HepG2 (cell line): ENCODE data around the gene GFPT2. TPM values are rescaled to one million over a fixed set of nuclear protein-coding genes. Genes with fewer than 3 reads are reported as not detected.

Experiments
- ATAC-seq: fragments of 200-7000 bp; cut with Tn5 transposase; 3 replicates; pipeline ENCODE4 v1.9.1; 2020; ENCODE audit warnings: mild to moderate bottlenecking, moderate library complexity
- BruUV-seq: library from RNA; stranded (reverse); fragments of 400-500 nt; replicated peaks from 2 replicates; lab custom pipeline; 2021; lab: Mats Ljungman, UMichigan
- CTCF ChIA-PET: fragments of 300-600 bp; formaldehyde crosslinking; extraction: SDS; loops from one replicate; lab custom pipeline; 2021; ENCODE audit warnings: low total read pairs, inconsistent platforms, low intra/inter-chr PET ratio; lab: Yijun Ruan, JAX
- POLR2A ChIA-PET: fragments of 350-600 bp; sonication (Branson Sonifier 250); formaldehyde crosslinking; loops from one replicate; lab custom pipeline; 2020; ENCODE audit warnings: antibody characterized with exemption, inconsistent platforms; lab: Yijun Ruan, JAX
- DNase-seq: peaks from one replicate; pipeline ENCODE4 v3.0.0-alpha.2; 2015; ENCODE audit warnings: low spot score
- FAIRE-seq: peaks from 3 replicates; lab custom pipeline; 2011; peaks lifted over from hg19 to GRCh38; lab: Jason Lieb, UNC
- H2AFZ ChIP-seq: one replicate; pipeline ENCODE4 v1.6.1; 2011; ENCODE audit warnings: low read length, inconsistent platforms
- H3K27ac ChIP-seq: fragments of 300-600 bp; 3 replicates; pipeline ENCODE4 v1.8.0; 2011; ENCODE audit warnings: mixed run types, mild to moderate bottlenecking, mixed read lengths, low read length, inconsistent platforms; ENCODE audit not compliant: insufficient read depth; ENCODE audit errors: extremely low read length
- H3K27me3 ChIP-seq, 2 experiments: fragments of 200-600 bp in 1 of 2; 2 replicates in 1 of 2; 3 replicates in 1 of 2; pipeline versions ENCODE4 v1.6.0 to v1.8.0; 2011; ENCODE audit warnings: low read length in 2 of 2, mild to moderate bottlenecking in 2 of 2, moderate library complexity in 2 of 2, inconsistent platforms in 1 of 2; ENCODE audit not compliant: insufficient read depth in 2 of 2, control insufficient read depth in 1 of 2
- H3K36me3 ChIP-seq, 2 experiments: fragments of 200-600 bp in 1 of 2; replicated peaks in 1 of 2; 2 replicates in 1 of 2; 3 replicates in 1 of 2; pipeline versions ENCODE4 v1.5.1 to v1.8.0; 2011; ENCODE audit warnings: low read length in 2 of 2, inconsistent platforms in 1 of 2; ENCODE audit not compliant: insufficient read depth in 2 of 2, control insufficient read depth in 1 of 2
- H3K4me1 ChIP-seq: 2 replicates; pipeline ENCODE4 v1.5.1; 2012; ENCODE audit warnings: low read length, inconsistent platforms; ENCODE audit not compliant: insufficient read depth
- H3K4me2 ChIP-seq: 2 replicates; pipeline ENCODE4 v1.6.0; 2011; ENCODE audit warnings: low read depth, low read length, inconsistent platforms
- H3K4me3 ChIP-seq, 3 experiments: fragments of 200-600 bp in 1 of 3; sonication (generic), shearing (Covaris generic) in 1 of 3; replicated peaks in 1 of 3; 2 replicates each; pipeline ENCODE4 v1.5.1; 2011 to 2016; ENCODE audit warnings: low read length in 3 of 3, inconsistent platforms in 2 of 3, low read depth in 2 of 3, mild to moderate bottlenecking in 2 of 3, control low read depth in 1 of 3, mixed read lengths in 1 of 3; ENCODE audit not compliant: insufficient read depth in 1 of 3
- H3K79me2 ChIP-seq: one replicate; pipeline ENCODE4 v1.6.1; 2011; ENCODE audit warnings: low read length, inconsistent platforms; ENCODE audit not compliant: insufficient read depth
- H3K9ac ChIP-seq: 2 replicates; pipeline ENCODE4 v1.6.0; 2011; ENCODE audit warnings: mild to moderate bottlenecking, low read depth, low read length, inconsistent platforms; ENCODE audit not compliant: insufficient read depth
- H3K9me3 ChIP-seq: 2 replicates; pipeline ENCODE4 v1.5.1; 2012; ENCODE audit warnings: mild to moderate bottlenecking, low read length
- H4K20me1 ChIP-seq: 2 replicates; pipeline ENCODE4 v1.6.0; 2011; ENCODE audit warnings: inconsistent platforms, mild to moderate bottlenecking, low read length, moderate library complexity; ENCODE audit not compliant: insufficient read depth
- CEBPG ChIP-seq: IDR thresholded peaks from 2 replicates; pipeline ENCODE4 v1.6.1; 2016
- ELF1 ChIP-seq: sonication (generic); formaldehyde crosslinking; IDR thresholded peaks from 2 replicates; pipeline ENCODE4 v1.4.0; 2020; ENCODE audit warnings: missing genetic modification reagents
- FOXA3 ChIP-seq: IDR thresholded peaks from 2 replicates; pipeline ENCODE4 v1.6.1; 2016; ENCODE audit warnings: missing genetic modification reagents, missing compliant biosample characterization
- HNF1A ChIP-seq, 2 experiments: sonication (generic) in 1 of 2; formaldehyde crosslinking in 1 of 2; IDR thresholded peaks; 2 replicates each; pipeline versions ENCODE4 v1.4.0 to v1.6.1; 2016 to 2020; ENCODE audit warnings: borderline replicate concordance in 1 of 2, low read depth in 1 of 2, mild to moderate bottlenecking in 1 of 2, missing genetic modification reagents in 1 of 2
- KDM5B ChIP-seq: sonication (generic); formaldehyde crosslinking; IDR thresholded peaks from 2 replicates; pipeline ENCODE4 v1.4.0; 2020; ENCODE audit warnings: missing genetic modification reagents, mild to moderate bottlenecking, borderline replicate concordance
- LCORL ChIP-seq, 2 experiments: fragments of 450-650 bp in 1 of 2; sonication (generic) in 1 of 2; formaldehyde crosslinking in 1 of 2; IDR thresholded peaks; 2 replicates each; pipeline versions ENCODE4 v1.5.0 to v1.6.1; 2017 to 2020; ENCODE audit warnings: antibody characterized with exemption in 1 of 2, missing genetic modification reagents in 1 of 2
- TEAD3 ChIP-seq: optimal IDR thresholded peaks from 2 replicates; pipeline ENCODE3; 2016; ENCODE audit warnings: borderline replicate concordance
- ZBTB33 ChIP-seq: sonication (generic); formaldehyde crosslinking; IDR thresholded peaks from 2 replicates; pipeline ENCODE4 v1.4.0; 2020; ENCODE audit warnings: missing genetic modification reagents
- ZNF574 ChIP-seq: sonication (generic); formaldehyde crosslinking; IDR thresholded peaks from 2 replicates; pipeline ENCODE4 v1.4.0; 2020; ENCODE audit warnings: missing genetic modification reagents
- ZUFSP ChIP-seq: sonication (generic); formaldehyde crosslinking; IDR thresholded peaks from 2 replicates; pipeline ENCODE4 v1.9.0; 2021; ENCODE audit warnings: missing genetic modification reagents, mild to moderate bottlenecking, borderline replicate concordance
- WGBS: methylation state at CpG from one replicate; pipeline ENCODE4 v1.1.6; 2017; ENCODE audit warnings: low lambda C conversion rate; 5-methylcytosine and 5-hydroxymethylcytosine counted together
- in situ Hi-C: cut with HindIII; loops from 2 replicates; pipeline ENCODE4 v1.10.0; 2017; ENCODE audit warnings: low pct_unique_long_range_greater_than_20kb; ENCODE audit not compliant: extremely low pct_ligation_motif_present
- intact Hi-C: fragments of 100-400 bp; cut with micrococcal nuclease; formaldehyde crosslinking; loops from one replicate; pipeline ENCODE4 v1.10.0; 2022; ENCODE audit not compliant: unreplicated experiment
- polyA plus RNA-seq, 8 experiments: library from polyadenylated mRNA; depleted of rRNA in 3 of 8; stranded (reverse) in 7 of 8; unstranded in 1 of 8; fragments of >200 nt; fragmentation: Illumina TruSeq in 4 of 8; extraction: Trizol in 4 of 8; gene quantifications; 2 replicates each; pipeline versions ENCODE4 v1.2.1 to v1.2.3, GENCODE V29; 2011 to 2016; ENCODE audit warnings: low read depth in 4 of 8, missing spikeins in 1 of 8, mixed read lengths in 1 of 8; ENCODE audit not compliant: insufficient read depth in 1 of 8
- total RNA-seq, 5 experiments: library from RNA; depleted of rRNA; stranded (reverse); fragments of >200 nt; fragmentation: Illumina TruSeq; extraction: Trizol; gene quantifications; 2 replicates each; pipeline ENCODE4 v1.2.3, GENCODE V29; 2016; ENCODE audit warnings: low read depth in 1 of 5

Gene GFPT2
- total and polyA plus RNA-seq, 2 of the 13 experiments (the other 11 are each of a cell fraction or from before 2014, with no cell fraction given), result 0.18 TPM

- Histone ChIP-seq H3K27ac (no peak overlapping the region), H3K79me2 (no peaks in the 10 kb centered on the region), H4K20me1 (no peaks in the 10 kb centered on the region), H3K27me3 (peaks cover 0 to 2% of the 10 kb centered on the region in 2 experiments; a peak in 2 of 5 replicates), H3K4me3 (peak overlapping the region in 1 of 3 experiments; percentile 22; a peak in 2 of 6 replicates), H3K36me3 (no peaks in the 10 kb centered on the region), H3K9ac (peak overlapping the region; percentile 13; the same call in 1 of the 2 replicates), H3K9me3 (no peaks in the 10 kb centered on the region), H3K4me2 (peak overlapping the region; percentile 73), H2AFZ (no peak overlapping the region), H3K4me1 (peaks cover 54% of the 10 kb centered on the region)
- FAIRE-seq (peak; percentile 44), DNase-seq (peak; percentile 55), ATAC-seq (peak; percentile 67)
- intact Hi-C loops (loop anchor here (10.0 kb wide), 1 partner anchor 581 kb away; no protein-coding TSS in a partner anchor), in situ Hi-C loops (no loop called here)
- BruUV-seq, result no TSS peak
- ChIA-PET CTCF (interaction anchor here (1.0 kb wide), 1 partner anchor 10 kb away, joined by 3 read pairs; no protein-coding TSS in a partner anchor), POLR2A (interaction anchor here (1.0 to 1.8 kb wide), 3 partner anchors 8 to 11 kb away, joined by 3 to 11 read pairs (median 4); no protein-coding TSS in a partner anchor)
- WGBS, result 73% methylated on average over 13 of the region's 17 CpGs
- no peak for TF ChIP-seq ZNF574 (CRISPR knock-in tag)
- no peak for TF ChIP-seq ZBTB33 (CRISPR knock-in tag)
- TF ChIP-seq CEBPG (CRISPR knock-in tag), result no peak
- TF ChIP-seq TEAD3 (CRISPR knock-in tag), result peak; percentile 27
- TF ChIP-seq LCORL (IDR thresholded peaks at IDR 0.05), result no peak
- TF ChIP-seq LCORL (CRISPR knock-in tag; IDR thresholded peaks at IDR 0.05), result peak; percentile 85
- TF ChIP-seq ELF1 (CRISPR knock-in tag), result 0 out of 2 replicates have a peak, but pooled peaks have one; percentile 22
- no peak for TF ChIP-seq HNF1A (IDR thresholded peaks at IDR 0.05; ENCODE audit: low read depth)
- no peak for TF ChIP-seq HNF1A (CRISPR knock-in tag; IDR thresholded peaks at IDR 0.05; ENCODE audit: borderline replicate concordance)
- TF ChIP-seq ZUFSP (CRISPR knock-in tag), result no peak
- TF ChIP-seq KDM5B, result no peak
- TF ChIP-seq FOXA3, result peak; percentile 67
These were observed 49.7 kb downstream of the GFPT2 start for GRCh38 chr5:180303226-180304015.
